GM21717 (cell line): Measurements from ENCODE around the gene HOATZ.

Experiments
- ATAC-seq: cut with Tn5 transposase; IDR thresholded peaks from one replicate; pipeline ENCODE4 v1.9.1; 2021; ENCODE audit warnings: mild to moderate bottlenecking, moderate library complexity; ENCODE audit not compliant: unreplicated experiment

Gene HOATZ

GRCh38 chr11:111575740-111576139 is 61.2 kb downstream of the HOATZ start:
- ATAC-seq, result no peak

GRCh38 chr11:111577821-111578220 is 63.2 kb downstream of the HOATZ start:
- no peak for ATAC-seq

- ATAC-seq, result no peak
Measured at GRCh38 chr11:111581341-111581740, 66.8 kb downstream of the HOATZ start.

- no peak for ATAC-seq
Measured at GRCh38 chr11:111582163-111582562, 67.6 kb downstream of the HOATZ start.

- no peak for ATAC-seq
Measured at GRCh38 chr11:111582881-111583280, 68.3 kb downstream of the HOATZ start.

- no peak for ATAC-seq
Measured at GRCh38 chr11:111585371-111585770, 70.8 kb downstream of the HOATZ start.

GRCh38 chr11:111586388-111586831 is 71.8 kb downstream of the HOATZ start:
- ATAC-seq, result no peak
